Thoracic aorta (tissue), 2 donors: ENCODE results near the gene OSBPL2. TPM values are rescaled to one million over a fixed set of nuclear protein-coding genes. Genes with fewer than 3 reads are reported as not detected.

ENCODE experiments used
- ATAC-seq: fragments of 150-250 bp; one replicate; pipeline ENCODE4 v1.8.0; 2017; ENCODE audit warnings: low read depth; ENCODE audit not compliant: insufficient number of reproducible peaks, low FRiP score
- DNase-seq: peaks from one replicate; pipeline ENCODE4 v3.0.0-alpha.2; 2020; ENCODE audit warnings: low spot score
- H3K27ac ChIP-seq, 2 donors: fragments of 200-600 bp; sonication (generic); 1 replicate in 1 of 2; 2 replicates in 1 of 2; pipeline ENCODE4 v1.5.1; 2016; ENCODE audit warnings: mild to moderate bottlenecking in 2 of 2, moderate library complexity in 2 of 2
- H3K27me3 ChIP-seq: fragments of 200-600 bp; sonication (generic); replicated peaks from 2 replicates; pipeline ENCODE4 v1.6.0; 2016; ENCODE audit warnings: mild to moderate bottlenecking; ENCODE audit not compliant: insufficient read depth
- H3K36me3 ChIP-seq: fragments of 200-600 bp; sonication (generic); one replicate; pipeline ENCODE4 v1.5.1; 2016
- H3K4me1 ChIP-seq, 2 donors: fragments of 200-600 bp; sonication (generic); 1 replicate in 1 of 2; 2 replicates in 1 of 2; pipeline versions ENCODE4 v1.5.1 to v1.6.0; 2016; ENCODE audit warnings: low read depth in 2 of 2, mild to moderate bottlenecking in 1 of 2; ENCODE audit not compliant: control insufficient read depth in 1 of 2
- H3K4me3 ChIP-seq: fragments of 200-600 bp; sonication (generic); 2 replicates; pipeline ENCODE4 v1.5.1; 2016; ENCODE audit warnings: mild to moderate bottlenecking
- H3K9me3 ChIP-seq: fragments of 200-600 bp; sonication (generic); 2 replicates; pipeline ENCODE4 v1.5.1; 2016
- CTCF ChIP-seq: fragments of 200-600 bp; sonication (generic); IDR thresholded peaks from one replicate; pipeline ENCODE4 v1.5.1; 2019; ENCODE audit warnings: antibody characterized with exemption
- total RNA-seq, 2 donors: library from RNA; depleted of rRNA; stranded (reverse); fragments of >200 nt; gene quantifications; one replicate each; pipeline versions ENCODE4 v1.1.0 to v1.2.3, GENCODE V29; 2016

The OSBPL2 gene
- total RNA-seq, 2 donors from 2014 or later: 48.5 to 58.5 TPM

GRCh38 chr20:62299666-62300236 is 61.4 kb downstream of the OSBPL2 start:
- ATAC-seq (no peak), DNase-seq (no peak)
- H3K4me3 ChIP-seq: no peak overlapping the region

GRCh38 chr20:62300319-62300718 is 62.0 kb downstream of the OSBPL2 start:
- no peak for ATAC-seq
- no peak for TF ChIP-seq CTCF
- Histone ChIP-seq H3K9me3 (no peaks in the 10 kb centered on the region), H3K27ac (no peak overlapping the region), H3K27me3 (no peaks in the 10 kb centered on the region), H3K4me3 (no peak overlapping the region), H3K36me3 (peaks cover 15% of the 10 kb centered on the region), H3K4me1 (peaks cover 13 to 19% of the 10 kb centered on the region in 2 donors)
- no peak for DNase-seq

More at GRCh38 chr20:62299666-62300236, 61.4 kb downstream of the OSBPL2 start:
- Histone ChIP-seq H3K4me1 (peaks cover 12 to 13% of the 10 kb centered on the region in 2 donors), H3K27ac (no peak overlapping the region), H3K36me3 (peaks cover 18% of the 10 kb centered on the region), H3K27me3 (no peaks in the 10 kb centered on the region), H3K9me3 (no peaks in the 10 kb centered on the region)
- no peak for TF ChIP-seq CTCF

- Histone ChIP-seq H3K9me3 (no peaks in the 10 kb centered on the region), H3K4me3 (no peak overlapping the region), H3K36me3 (peaks cover 16% of the 10 kb centered on the region), H3K27me3 (no peaks in the 10 kb centered on the region), H3K27ac (no peak overlapping the region), H3K4me1 (peaks cover 13 to 28% of the 10 kb centered on the region in 2 donors)
- TF ChIP-seq CTCF: no peak
- no peak for DNase-seq
- no peak for ATAC-seq
Measured at GRCh38 chr20:62301111-62301668, 62.9 kb downstream of the OSBPL2 start.

- H3K27ac ChIP-seq: peak overlapping the region; percentile 98 to 100
- no peaks in the 10 kb centered on the region for H3K9me3 ChIP-seq
- H3K27me3 ChIP-seq: no peaks in the 10 kb centered on the region
- peak; percentile 81 for DNase-seq
- H3K4me1 ChIP-seq: peaks cover 13 to 29% of the 10 kb centered on the region in 2 donors
- peak; percentile 22 for ATAC-seq
- H3K36me3 ChIP-seq: peaks cover 20% of the 10 kb centered on the region
- H3K4me3 ChIP-seq: peak overlapping the region; percentile 97
- peak; percentile 76 for TF ChIP-seq CTCF
Measured at GRCh38 chr20:62301773-62302340, 63.5 kb downstream of the OSBPL2 start.

- peak; percentile 73 for DNase-seq
- ATAC-seq: peak; percentile 88
- no peaks in the 10 kb centered on the region for H3K9me3 ChIP-seq
- peaks cover 25% of the 10 kb centered on the region for H3K36me3 ChIP-seq
- H3K27ac ChIP-seq: peak within 1 kb of the TSS; percentile 98 to 100
- no peaks in the 10 kb centered on the region for H3K27me3 ChIP-seq
- peak; percentile 99 for TF ChIP-seq CTCF
- peak within 1 kb of the TSS; percentile 97 for H3K4me3 ChIP-seq
- peaks cover 13 to 29% of the 10 kb centered on the region in 2 donors for H3K4me1 ChIP-seq
Measured at GRCh38 chr20:62302341-62303061, 64.2 kb downstream of the OSBPL2 start, which contains the start of gene ADRM1. ADRM1 (plus strand) TSS chr20:62302997; CDS start chr20:62303569, 572 bp downstream.
